C4-2B (cell line): ENCODE data around the gene EVC.

Experiments used
- ZFX ChIP-seq: fragments of 450-650 bp; IDR thresholded peaks from 2 replicates; pipeline ENCODE4 v1.6.1; 2017
- TF ChIP-seq, protein P1 (sequence below): fragments of 450-650 bp; conservative IDR thresholded peaks from 2 replicates; pipeline ENCODE4 v1.5.1; 2017; ENCODE audit warnings: mild to moderate bottlenecking

DNA sequence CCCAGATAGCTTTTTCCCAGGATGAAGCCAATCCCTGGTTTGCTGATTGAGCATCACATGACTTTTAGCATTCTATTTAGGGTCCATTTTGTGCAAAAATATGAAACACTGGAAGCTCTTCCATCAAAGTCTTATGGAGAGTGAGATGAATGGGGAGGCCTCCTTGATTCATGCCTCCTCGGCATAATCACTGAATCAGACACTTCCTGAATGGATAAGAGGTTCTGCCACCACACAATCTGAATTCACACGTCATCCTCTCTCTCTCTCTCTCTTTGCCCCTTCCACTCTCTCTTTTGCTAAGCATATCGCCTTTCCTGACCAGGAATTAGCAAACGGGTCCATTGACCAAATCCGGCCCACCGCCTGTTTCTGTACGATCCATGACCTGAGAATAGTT is 113.2 kb downstream of the EVC start:
- TF ChIP-seq, protein P1, sequence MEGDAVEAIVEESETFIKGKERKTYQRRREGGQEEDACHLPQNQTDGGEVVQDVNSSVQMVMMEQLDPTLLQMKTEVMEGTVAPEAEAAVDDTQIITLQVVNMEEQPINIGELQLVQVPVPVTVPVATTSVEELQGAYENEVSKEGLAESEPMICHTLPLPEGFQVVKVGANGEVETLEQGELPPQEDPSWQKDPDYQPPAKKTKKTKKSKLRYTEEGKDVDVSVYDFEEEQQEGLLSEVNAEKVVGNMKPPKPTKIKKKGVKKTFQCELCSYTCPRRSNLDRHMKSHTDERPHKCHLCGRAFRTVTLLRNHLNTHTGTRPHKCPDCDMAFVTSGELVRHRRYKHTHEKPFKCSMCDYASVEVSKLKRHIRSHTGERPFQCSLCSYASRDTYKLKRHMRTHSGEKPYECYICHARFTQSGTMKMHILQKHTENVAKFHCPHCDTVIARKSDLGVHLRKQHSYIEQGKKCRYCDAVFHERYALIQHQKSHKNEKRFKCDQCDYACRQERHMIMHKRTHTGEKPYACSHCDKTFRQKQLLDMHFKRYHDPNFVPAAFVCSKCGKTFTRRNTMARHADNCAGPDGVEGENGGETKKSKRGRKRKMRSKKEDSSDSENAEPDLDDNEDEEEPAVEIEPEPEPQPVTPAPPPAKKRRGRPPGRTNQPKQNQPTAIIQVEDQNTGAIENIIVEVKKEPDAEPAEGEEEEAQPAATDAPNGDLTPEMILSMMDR = no peak
- no peak for TF ChIP-seq ZFX
